Mesenchymal stem cell (in vitro differentiated cells and primary cell): ENCODE data around the gene SPATS2.
A peak's percentile ranks its signal among the peaks of the same experiment; 100 is the strongest.
"Not testable (repeated sequence)": the region's sequence is repeated elsewhere in the genome, so short reads cannot be mapped to it uniquely, and the experiment has no call there.

ENCODE experiments used
- DNase-seq: peaks from one replicate; pipeline ENCODE4 v3.0.0-alpha.2; 2013
- H2AFZ ChIP-seq: one replicate; pipeline ENCODE4 v1.6.1; 2013; ENCODE audit warnings: low read depth, mild to moderate bottlenecking, control low read depth, inconsistent platforms, low read length, moderate library complexity
- H2AK5ac ChIP-seq: 2 replicates; pipeline ENCODE4 v1.6.1; 2013; ENCODE audit warnings: low read length, moderate library complexity, mild to moderate bottlenecking, inconsistent platforms; ENCODE audit not compliant: severe bottlenecking
- H2BK120ac ChIP-seq: one replicate; pipeline ENCODE4 v1.6.1; 2013; ENCODE audit warnings: low read depth, mild to moderate bottlenecking, inconsistent platforms, low read length, moderate library complexity
- H2BK12ac ChIP-seq, 2 experiments: one replicate each; pipeline ENCODE4 v1.6.1; 2013; ENCODE audit warnings: inconsistent platforms in 2 of 2, low read length in 2 of 2, mild to moderate bottlenecking in 2 of 2, moderate library complexity in 2 of 2, control low read depth in 1 of 2
- H2BK15ac ChIP-seq: one replicate; pipeline ENCODE4 v1.6.1; 2013; ENCODE audit warnings: mild to moderate bottlenecking, low read depth, inconsistent platforms; ENCODE audit not compliant: poor library complexity, severe bottlenecking
- H2BK5ac ChIP-seq: 2 replicates; pipeline ENCODE4 v1.6.1; 2013; ENCODE audit warnings: low read depth, mild to moderate bottlenecking, low read length, control low read depth, inconsistent platforms; ENCODE audit not compliant: poor library complexity, severe bottlenecking
- H3K14ac ChIP-seq, 2 experiments: one replicate each; pipeline ENCODE4 v1.6.1; 2013; ENCODE audit warnings: inconsistent platforms in 2 of 2, low read length in 2 of 2, control low read depth in 1 of 2, mild to moderate bottlenecking in 1 of 2, moderate library complexity in 1 of 2
- H3K18ac ChIP-seq, 2 experiments: one replicate each; pipeline ENCODE4 v1.6.1; 2013; ENCODE audit warnings: inconsistent platforms in 2 of 2, low read length in 2 of 2, control low read depth in 1 of 2, low read depth in 1 of 2, mild to moderate bottlenecking in 1 of 2
- H3K23ac ChIP-seq, 2 experiments: one replicate each; pipeline ENCODE4 v1.6.1; 2013; ENCODE audit warnings: inconsistent platforms in 2 of 2, low read length in 2 of 2, mild to moderate bottlenecking in 2 of 2, moderate library complexity in 2 of 2, control low read depth in 1 of 2
- H3K27ac ChIP-seq: 2 replicates; pipeline ENCODE4 v1.5.1; 2013; ENCODE audit warnings: mild to moderate bottlenecking, moderate library complexity, low read length, control low read depth, inconsistent platforms; ENCODE audit not compliant: poor library complexity, severe bottlenecking
- H3K27me3 ChIP-seq, 2 experiments: 2 replicates each; pipeline versions ENCODE4 v1.6.1 to v1.7.0; 2013; ENCODE audit warnings: low read length in 2 of 2, mild to moderate bottlenecking in 2 of 2, moderate library complexity in 2 of 2, control low read depth in 1 of 2, inconsistent platforms in 1 of 2; ENCODE audit not compliant: control insufficient read depth in 1 of 2, insufficient read depth in 1 of 2
- H3K36me3 ChIP-seq, 2 experiments: 2 replicates each; pipeline versions ENCODE4 v1.6.1 to v1.7.0; 2013; ENCODE audit warnings: low read length in 2 of 2, control low read depth in 1 of 2, inconsistent platforms in 1 of 2, low read depth in 1 of 2, mild to moderate bottlenecking in 1 of 2; ENCODE audit not compliant: insufficient read depth in 2 of 2, control insufficient read depth in 1 of 2
- H3K4ac ChIP-seq, 2 experiments: one replicate each; pipeline ENCODE4 v1.6.1; 2013; ENCODE audit warnings: inconsistent platforms in 2 of 2, low read length in 2 of 2, mild to moderate bottlenecking in 2 of 2, moderate library complexity in 2 of 2, control low read depth in 1 of 2, low read depth in 1 of 2
- H3K4me1 ChIP-seq: 2 replicates; pipeline ENCODE4 v1.6.1; 2013; ENCODE audit warnings: low read depth, low read length, control low read depth; ENCODE audit not compliant: control insufficient read depth, insufficient read depth
- H3K4me2 ChIP-seq: 2 replicates; pipeline ENCODE4 v1.6.1; 2013; ENCODE audit warnings: low read length, mild to moderate bottlenecking, inconsistent platforms; ENCODE audit not compliant: poor library complexity, severe bottlenecking
- H3K4me3 ChIP-seq, 2 experiments: 2 replicates each; pipeline versions ENCODE4 v1.5.1 to v1.7.0; 2013; ENCODE audit warnings: low read length in 2 of 2, mild to moderate bottlenecking in 2 of 2, control low read depth in 1 of 2, low read depth in 1 of 2; ENCODE audit not compliant: insufficient read depth in 1 of 2
- H3K79me1 ChIP-seq: replicated peaks from 2 replicates; pipeline ENCODE4 v1.6.1; 2013; ENCODE audit warnings: mild to moderate bottlenecking, control low read depth, low read length, inconsistent platforms; ENCODE audit not compliant: poor library complexity, severe bottlenecking
- H3K9ac ChIP-seq: 2 replicates; pipeline ENCODE4 v1.7.0; 2013; ENCODE audit warnings: mild to moderate bottlenecking, low read length, moderate library complexity
- H3K9me3 ChIP-seq: 2 replicates; pipeline ENCODE4 v1.7.0; 2013; ENCODE audit warnings: mild to moderate bottlenecking, low read length; ENCODE audit not compliant: control insufficient read depth
- H4K8ac ChIP-seq: one replicate; pipeline ENCODE4 v1.6.1; 2013; ENCODE audit warnings: inconsistent platforms, mild to moderate bottlenecking, low read length, moderate library complexity
- H4K91ac ChIP-seq: one replicate; pipeline ENCODE4 v1.6.1; 2013; ENCODE audit warnings: mild to moderate bottlenecking, low read length, inconsistent platforms
- WGBS: methylation state at CpG from one replicate; pipeline ENCODE4 v1.1.7; 2013; ENCODE audit warnings: mixed read lengths; 5-methylcytosine and 5-hydroxymethylcytosine counted together

The SPATS2 gene

GRCh38 chr12:49375406-49375805, 8.1 kb downstream of the SPATS2 start:
- Histone ChIP-seq H2AK5ac (no peak overlapping the region), H2BK120ac (no peak overlapping the region), H3K4me2 (no peak overlapping the region), H3K36me3 (no peaks in the 10 kb centered on the region), H3K4me1 (peaks cover 11% of the 10 kb centered on the region), H2BK15ac (no peak overlapping the region), H3K27ac (no peak overlapping the region), H4K8ac (no peak overlapping the region), H3K4ac (no peak overlapping the region), H2BK12ac (no peak overlapping the region), H2AFZ (no peak overlapping the region), H3K4me3 (no peak overlapping the region), H3K9ac (no peak overlapping the region), H3K18ac (no peak overlapping the region), H2BK5ac (no peak overlapping the region), H3K23ac (no peak overlapping the region), H3K9me3 (no peaks in the 10 kb centered on the region), H3K27me3 (no peaks in the 10 kb centered on the region), H4K91ac (no peak overlapping the region), H3K79me1 (peaks cover 1% of the 10 kb centered on the region), H3K14ac (no peak overlapping the region)
- WGBS, result 100% methylated on average over 1 of the region's 1 CpG
- no peak for DNase-seq

GRCh38 chr12:49377386-49377785, 10.1 kb downstream of the SPATS2 start:
- Histone ChIP-seq H3K4me3 (no peak overlapping the region), H3K23ac (no peak overlapping the region), H4K91ac (no peak overlapping the region), H3K4me2 (no peak overlapping the region), H3K27me3 (no peaks in the 10 kb centered on the region), H4K8ac (no peak overlapping the region), H3K4ac (no peak overlapping the region), H2BK12ac (no peak overlapping the region), H3K14ac (no peak overlapping the region), H3K18ac (no peak overlapping the region), H3K9ac (no peak overlapping the region), H2AK5ac (no peak overlapping the region), H3K9me3 (no peaks in the 10 kb centered on the region), H3K36me3 (no peaks in the 10 kb centered on the region), H3K27ac (no peak overlapping the region), H3K4me1 (peaks cover 10% of the 10 kb centered on the region), H2BK5ac (no peak overlapping the region), H3K79me1 (peaks cover 2% of the 10 kb centered on the region), H2BK120ac (no peak overlapping the region), H2BK15ac (no peak overlapping the region), H2AFZ (no peak overlapping the region)
- no peak for DNase-seq
- no CpG with 5 or more reads among the region's 2 CpGs for WGBS

- not testable (repeated sequence) for H3K14ac ChIP-seq, H3K36me3 ChIP-seq, H3K4me1 ChIP-seq, H3K23ac ChIP-seq, H3K27me3 ChIP-seq, H4K8ac ChIP-seq, H2BK5ac ChIP-seq, H2BK15ac ChIP-seq, H2BK120ac ChIP-seq, H3K27ac ChIP-seq, DNase-seq, H2AK5ac ChIP-seq, H3K4ac ChIP-seq, H3K9me3 ChIP-seq, H2BK12ac ChIP-seq, H4K91ac ChIP-seq, H3K9ac ChIP-seq, H3K18ac ChIP-seq, H3K79me1 ChIP-seq, H3K4me2 ChIP-seq, H3K4me3 ChIP-seq, H2AFZ ChIP-seq
- 97% methylated on average over 9 of the region's 9 CpGs for WGBS
These were observed 12.9 kb downstream of the SPATS2 start for GRCh38 chr12:49380184-49380583.

GRCh38 chr12:49388682-49389386, 21.6 kb downstream of the SPATS2 start:
- no peak overlapping the region for H3K27ac ChIP-seq
- H3K36me3 ChIP-seq, result peaks cover 4 to 5% of the 10 kb centered on the region in 2 experiments
- no peak overlapping the region for H2BK5ac ChIP-seq
- no peak overlapping the region for H2BK12ac ChIP-seq
- H3K4me2 ChIP-seq, result no peak overlapping the region
- H4K91ac ChIP-seq, result no peak overlapping the region
- H3K4me1 ChIP-seq, result no peaks in the 10 kb centered on the region
- WGBS, result 69% methylated on average over 18 of the region's 18 CpGs
- no peak for DNase-seq
- H3K27me3 ChIP-seq, result no peaks in the 10 kb centered on the region
- H3K14ac ChIP-seq, result no peak overlapping the region
- H3K23ac ChIP-seq, result peak overlapping the region in 1 of 2 experiments; percentile 26
- H3K9me3 ChIP-seq, result no peaks in the 10 kb centered on the region
- peaks cover 14% of the 10 kb centered on the region for H3K79me1 ChIP-seq
- H3K18ac ChIP-seq, result no peak overlapping the region
- H2AK5ac ChIP-seq, result no peak overlapping the region
- no peak overlapping the region for H2BK120ac ChIP-seq
- H3K4me3 ChIP-seq, result no peak overlapping the region
- no peak overlapping the region for H3K4ac ChIP-seq
- no peak overlapping the region for H4K8ac ChIP-seq
- H2BK15ac ChIP-seq, result no peak overlapping the region
- H2AFZ ChIP-seq, result no peak overlapping the region
- H3K9ac ChIP-seq, result no peak overlapping the region
